HG02759 (cell line): Measurements from ENCODE around the gene ATP5ME.
"Not testable (repeated sequence)": the region's sequence is repeated elsewhere in the genome, so short reads cannot be mapped to it uniquely, and the experiment has no call there.

ENCODE experiments used
- ATAC-seq: cut with Tn5 transposase; IDR thresholded peaks from one replicate; pipeline ENCODE4 v1.9.1; 2021; ENCODE audit warnings: mild to moderate bottlenecking, moderate library complexity; ENCODE audit not compliant: unreplicated experiment

Gene ATP5ME

DNA sequence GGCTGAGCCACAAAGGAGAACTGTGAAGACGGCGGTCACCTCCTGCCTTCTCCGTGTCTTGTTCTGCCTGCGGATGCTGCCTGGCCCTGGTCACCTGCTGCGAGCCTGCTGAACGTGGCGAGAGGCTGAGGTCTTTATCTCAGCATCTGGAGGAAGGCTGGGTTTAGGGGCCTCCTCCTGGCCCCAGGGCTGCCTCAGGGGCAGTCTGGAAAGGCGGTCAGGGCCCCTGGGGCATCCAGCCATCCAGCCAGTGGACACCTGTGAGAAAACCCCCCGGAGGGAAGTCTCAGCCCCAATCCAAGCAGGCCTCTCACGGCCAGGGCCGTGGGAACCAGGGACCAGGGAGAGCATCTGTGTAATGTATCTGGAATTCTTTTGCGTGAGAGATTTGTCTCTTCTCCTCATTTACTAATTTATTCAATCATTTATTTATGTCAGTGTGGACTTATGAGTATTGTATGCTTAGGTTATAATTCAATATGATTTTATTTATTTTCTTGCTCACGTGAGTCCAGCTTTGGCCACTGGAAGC is 37.4 kb downstream of the ATP5ME start:
- ATAC-seq: no peak

- no peak for ATAC-seq
Observed at GRCh38 chr4:635851-636627, 38.0 kb downstream of the ATP5ME start.

- ATAC-seq: not testable (repeated sequence)
Observed at GRCh38 chr4:635066-635835, 38.8 kb downstream of the ATP5ME start.

- no peak for ATAC-seq
Observed at GRCh38 chr4:634599-634985, 39.5 kb downstream of the ATP5ME start.

DNA sequence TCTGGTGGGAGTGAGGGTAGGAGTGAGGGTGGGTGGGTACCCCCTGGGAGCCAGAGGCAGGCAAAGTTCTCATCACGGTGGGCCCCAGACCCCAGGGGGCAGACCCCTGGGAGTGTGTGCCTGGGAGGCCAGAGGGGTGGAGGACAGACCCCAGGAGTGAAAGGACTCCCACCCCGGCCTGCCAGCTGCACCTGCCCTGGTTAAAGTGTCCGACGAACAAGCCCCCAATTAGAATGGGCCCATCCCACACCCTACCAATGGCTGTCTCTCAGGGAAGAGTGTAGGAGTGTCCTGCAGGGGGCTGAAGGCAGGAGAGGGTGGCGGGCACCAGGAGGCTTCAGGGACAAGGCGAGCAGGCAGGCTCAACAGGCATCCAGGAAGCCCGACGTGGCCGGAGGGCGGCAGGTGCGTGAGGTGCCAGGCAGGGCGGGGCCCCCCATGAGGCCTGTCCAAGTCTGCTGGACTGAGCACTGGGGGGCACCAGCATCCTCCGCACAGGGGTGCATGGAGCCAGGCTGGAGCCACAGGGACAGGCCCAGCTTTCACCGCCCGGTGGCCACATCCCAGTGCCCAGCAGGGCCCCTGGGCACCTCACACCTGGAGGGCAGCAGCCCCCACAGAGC is 40.0 kb downstream of the ATP5ME start:
- ATAC-seq: no peak

DNA sequence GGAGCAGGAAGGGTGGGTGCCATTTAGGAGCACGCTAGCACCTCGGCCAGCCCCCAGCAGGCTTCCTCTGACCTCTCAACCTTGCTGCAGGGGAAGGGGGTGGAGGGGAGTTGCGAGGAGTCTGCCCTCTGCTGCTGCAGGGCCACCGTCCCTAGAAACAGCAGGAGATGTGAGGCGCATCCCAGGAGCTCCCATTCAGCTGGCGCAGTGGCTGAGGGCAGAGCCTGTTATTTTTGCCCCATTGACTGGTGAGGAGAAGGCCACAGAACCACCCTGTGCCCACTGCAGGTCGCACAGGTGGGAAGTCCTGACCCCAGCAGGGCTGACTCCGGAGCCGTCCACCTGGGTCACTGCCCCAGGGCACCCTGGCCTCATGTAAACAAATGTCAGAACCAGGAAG is 40.7 kb downstream of the ATP5ME start:
- ATAC-seq: no peak

- no peak for ATAC-seq
Observed at GRCh38 chr4:632926-633325, 41.1 kb downstream of the ATP5ME start.

DNA sequence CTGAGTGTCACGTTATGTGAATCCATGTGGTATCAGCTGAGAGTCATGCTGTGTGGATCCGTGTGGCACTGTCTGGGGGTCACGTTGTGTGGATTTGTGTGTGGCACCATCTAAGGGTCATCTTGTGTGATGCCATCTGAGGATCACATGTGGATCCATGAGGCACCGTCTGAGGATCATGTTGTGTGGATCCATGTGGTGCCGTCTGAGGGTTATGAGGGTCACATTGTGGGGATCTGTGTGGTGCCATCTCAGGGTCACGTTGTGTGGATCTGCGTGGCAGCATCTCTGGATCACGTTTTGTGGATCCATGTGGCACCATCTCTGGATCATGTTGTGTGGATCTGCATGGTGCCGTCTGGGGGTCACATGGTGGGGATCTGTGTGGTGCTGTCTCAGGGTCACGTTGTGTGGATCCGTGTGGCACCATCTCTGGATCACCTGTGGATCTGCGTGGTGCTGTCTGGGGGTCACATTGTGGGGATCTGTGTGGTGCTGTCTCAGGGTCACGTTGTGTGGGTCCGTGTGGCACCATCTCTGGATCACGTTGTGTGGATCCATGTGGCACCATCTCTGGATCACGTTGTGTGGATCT is 41.8 kb downstream of the ATP5ME start:
- ATAC-seq: no peak

GRCh38 chr4:630656-631055 is 43.4 kb downstream of the ATP5ME start:
- no peak for ATAC-seq

- ATAC-seq: no peak
Observed at GRCh38 chr4:629915-630641, 44.0 kb downstream of the ATP5ME start.

GRCh38 chr4:629636-629914 is 44.5 kb downstream of the ATP5ME start:
- no peak for ATAC-seq

DNA sequence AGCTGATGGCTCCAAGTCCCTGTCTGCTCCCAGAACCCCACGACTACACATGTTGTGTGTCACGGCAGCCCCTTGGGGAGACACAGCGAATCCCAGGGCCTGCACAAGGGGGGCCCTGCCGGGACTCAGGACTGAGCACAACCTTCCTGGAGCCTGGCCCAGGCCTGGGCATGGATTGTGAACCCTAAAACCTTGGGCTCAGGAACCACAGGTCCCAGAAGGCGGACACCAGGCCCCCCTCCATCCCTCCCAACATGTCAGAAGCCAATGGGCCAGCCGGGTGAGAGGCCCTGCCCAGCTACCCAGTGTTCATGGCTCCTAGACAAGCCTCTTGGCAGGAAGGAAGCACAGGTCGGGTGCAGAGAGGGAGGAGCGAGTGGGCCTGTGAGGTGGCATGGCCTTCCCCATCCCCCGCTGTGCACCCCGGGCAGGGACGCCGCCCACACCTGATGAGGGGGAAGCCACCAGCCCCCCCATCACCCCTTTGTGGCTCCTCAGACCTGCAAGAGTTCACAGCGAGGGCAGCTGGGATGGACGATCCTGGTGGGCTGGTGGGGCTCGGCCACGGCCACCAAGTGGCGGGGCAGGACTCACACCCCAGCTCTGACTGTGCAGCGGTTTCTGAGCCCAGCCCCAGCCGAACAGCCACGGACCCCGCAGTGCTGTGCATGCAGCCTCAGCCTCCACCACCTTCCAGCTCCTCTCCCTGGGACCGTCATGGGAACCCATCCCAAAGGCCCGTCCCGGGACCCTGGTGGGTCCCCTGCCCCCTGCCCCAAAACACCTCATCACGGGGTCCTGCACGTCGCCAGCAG is 45.0 kb downstream of the ATP5ME start:
- no peak for ATAC-seq

DNA sequence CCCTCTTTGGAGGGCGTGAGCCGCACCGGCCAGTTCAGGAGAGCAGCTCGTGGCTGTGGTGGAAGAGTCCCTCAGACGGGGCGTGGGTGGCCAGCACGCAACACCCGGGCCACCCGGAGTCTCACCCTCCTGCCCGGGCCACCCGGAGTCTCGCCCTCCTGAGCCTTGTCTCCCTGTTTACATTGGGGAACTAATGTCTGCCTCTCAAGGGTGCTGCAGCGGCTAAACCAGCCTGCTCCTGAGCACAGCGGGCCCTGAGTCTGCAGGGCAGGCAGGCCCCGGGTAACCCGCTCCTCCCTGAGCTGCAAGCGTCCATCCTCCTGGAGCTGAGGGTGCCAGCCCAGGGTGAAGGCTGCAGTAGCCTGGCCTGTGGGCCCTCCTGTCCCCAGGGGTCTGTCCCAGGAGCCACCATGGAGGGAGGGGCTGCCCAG is 45.8 kb downstream of the ATP5ME start:
- no peak for ATAC-seq

DNA sequence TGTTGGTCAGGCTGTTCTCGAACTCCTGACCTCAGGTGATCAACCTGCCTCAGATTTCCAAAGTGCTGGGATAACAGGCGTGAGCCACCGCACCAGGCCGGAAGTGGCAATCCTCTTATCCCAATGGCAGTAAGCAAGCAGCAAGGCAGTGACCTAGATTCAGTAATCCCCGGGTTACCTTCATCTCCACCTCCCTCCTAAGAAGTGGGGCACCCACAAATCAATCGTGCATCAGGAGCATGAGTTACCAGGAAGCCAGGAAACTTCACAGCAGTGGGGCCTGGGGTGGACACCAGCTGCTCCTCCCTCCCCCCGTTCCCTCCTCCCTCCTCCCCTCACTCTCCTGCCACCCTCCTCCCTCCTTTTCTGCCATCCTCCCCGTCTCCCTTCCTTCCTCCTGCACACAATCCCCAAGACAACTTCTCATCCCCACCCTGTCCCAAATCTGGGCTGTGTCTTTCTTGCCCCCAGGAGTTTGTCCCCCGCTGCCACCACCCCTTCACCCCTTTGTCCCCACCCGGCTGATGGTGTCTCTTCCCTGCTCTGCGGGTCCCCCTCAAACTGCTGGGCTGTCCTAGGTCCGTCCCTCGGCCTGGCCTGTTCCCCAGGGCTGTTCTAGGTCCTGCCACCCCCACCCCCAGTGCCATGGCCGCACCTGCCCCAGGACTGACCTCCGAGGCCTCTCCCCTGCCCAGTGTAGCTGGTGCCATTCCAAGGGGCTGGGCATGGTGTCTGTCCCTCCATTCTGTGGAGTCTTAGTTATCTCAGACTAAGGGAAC is 46.5 kb downstream of the ATP5ME start:
- no peak for ATAC-seq

DNA sequence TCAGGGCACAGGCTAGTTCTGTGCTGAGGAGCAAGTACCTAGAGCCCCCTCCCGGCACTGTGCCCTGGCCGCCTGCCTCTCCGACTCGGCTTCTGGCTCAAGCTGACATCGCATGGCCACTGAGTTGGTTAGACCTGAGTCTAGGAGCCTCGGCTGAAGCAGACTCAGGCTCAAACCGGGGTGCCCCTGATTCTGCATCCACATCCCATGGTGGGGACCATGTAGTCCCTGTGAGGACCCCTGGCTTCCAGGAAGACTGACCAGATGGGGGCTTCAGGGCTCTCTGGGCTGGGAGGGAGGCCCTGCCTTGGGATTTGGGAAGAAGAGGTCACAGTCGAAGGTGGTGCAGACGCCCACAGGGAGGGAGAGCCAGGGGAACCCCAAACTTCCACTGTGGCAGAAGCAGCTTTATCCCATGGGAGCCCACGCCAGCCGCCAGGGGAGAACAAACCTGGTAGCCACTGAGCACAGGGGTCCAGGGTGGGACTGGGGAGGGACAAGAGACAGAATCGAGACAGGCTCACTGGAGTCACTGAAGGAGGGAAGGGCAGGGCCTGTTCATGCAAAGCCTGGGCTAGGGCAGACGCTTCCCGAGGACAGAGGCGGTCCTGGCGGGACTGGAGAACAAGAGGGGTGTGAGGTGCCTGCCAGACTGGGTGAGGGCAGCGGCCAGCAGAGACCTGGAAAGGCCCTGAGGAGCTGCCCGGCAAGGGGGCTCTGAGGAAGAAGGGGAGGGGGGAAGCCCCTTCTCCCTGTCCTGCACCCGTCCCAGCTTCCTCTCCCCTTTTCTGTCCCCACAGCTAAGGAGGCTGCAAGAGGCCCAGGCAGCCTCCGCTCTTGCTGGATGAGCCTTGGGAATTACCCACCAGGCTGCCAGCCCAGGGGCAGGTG is 47.6 kb downstream of the ATP5ME start:
- ATAC-seq: no peak

GRCh38 chr4:625631-626161 is 48.4 kb downstream of the ATP5ME start:
- no peak for ATAC-seq

- no peak for ATAC-seq
Observed at GRCh38 chr4:624705-625590, 49.1 kb downstream of the ATP5ME start, which contains the start of gene PDE6B. Gene PDE6B (plus strand): TSS chr4:625573. CDS start chr4:625627, 54 bp downstream.
